Ovary (tissue), 3 donors: Measurements from ENCODE around the gene IL17RE.
A peak's percentile ranks its signal among the peaks of the same experiment; 100 is the strongest.

Source experiments
- CTCF ChIP-seq, 3 donors: fragments of 450-650 bp in 2 of 3; fragments of 200-600 bp in 1 of 3; IDR thresholded peaks; one replicate each; pipeline versions ENCODE4 v1.5.1 to v1.8.0; 2016 to 2022; ENCODE audit warnings: antibody characterized with exemption in 3 of 3, mild to moderate bottlenecking in 1 of 3
- EP300 ChIP-seq: sonication (generic); formaldehyde crosslinking; IDR thresholded peaks from one replicate; pipeline ENCODE4 v1.6.1; 2017; ENCODE audit warnings: antibody characterized with exemption
- POLR2A ChIP-seq: fragments of 450-650 bp; IDR thresholded peaks from one replicate; pipeline ENCODE4 v1.6.1; 2017; ENCODE audit warnings: antibody characterized with exemption, mild to moderate bottlenecking, moderate library complexity
- donor health status: DM: no; HTN: no; CAD: no.

- peak; percentile 92 for TF ChIP-seq POLR2A
- TF ChIP-seq CTCF (IDR thresholded peaks at IDR 0.05): no peak
- no peak for TF ChIP-seq EP300
Observed at GRCh38 chr3:9933561-9934234, 31.1 kb downstream of the IL17RE start, which contains the start of gene CRELD1.
